ENCODE results near the gene GALNT17. TPM values are rescaled to one million over a fixed set of nuclear protein-coding genes. Genes with fewer than 3 reads are reported as not detected.

The GALNT17 gene
- total RNA-seq, 1 experiment from 2014 or later = not detected

- no peak for DNase-seq (ENCODE audit: low spot score)
Observed at GRCh38 chr7:71402684-71403083, 270.7 kb downstream of the GALNT17 start.

DNA sequence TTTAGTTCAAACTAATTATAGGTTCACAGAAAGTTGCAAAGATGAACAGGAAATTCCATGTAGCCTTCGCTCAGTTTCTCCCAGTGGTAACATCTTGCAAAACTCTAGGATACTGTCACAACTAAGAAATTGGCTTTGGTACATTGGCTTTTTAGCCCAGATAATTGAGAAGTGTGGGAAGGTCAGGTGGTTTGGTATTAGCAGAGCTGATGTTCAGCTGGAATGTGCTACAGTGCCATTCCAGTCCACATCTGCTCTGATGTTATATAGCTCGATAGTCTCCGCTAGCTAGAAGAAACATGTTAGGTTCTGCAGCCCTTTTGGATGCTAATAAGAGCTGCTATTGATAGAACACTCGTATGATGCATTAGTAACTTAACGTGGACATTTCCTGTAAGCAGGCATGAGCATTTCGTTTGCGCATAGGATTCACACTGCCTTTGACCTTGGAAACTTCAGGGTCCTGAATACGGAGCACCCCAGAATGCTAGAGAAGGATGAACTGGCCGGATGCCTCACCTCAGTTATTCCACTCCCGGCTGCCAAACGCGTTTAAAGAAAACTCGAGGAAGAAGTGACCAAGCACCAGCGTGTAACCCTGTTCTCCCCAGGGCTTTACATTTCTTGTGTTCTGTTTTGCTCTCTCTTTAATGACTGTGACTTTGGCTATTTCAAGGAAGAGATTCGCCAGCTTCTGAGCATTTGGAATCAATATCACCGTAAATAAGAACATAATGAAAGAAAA lies 271.4 kb downstream of the GALNT17 start:
- no peak for DNase-seq (ENCODE audit: low spot score)

DNA sequence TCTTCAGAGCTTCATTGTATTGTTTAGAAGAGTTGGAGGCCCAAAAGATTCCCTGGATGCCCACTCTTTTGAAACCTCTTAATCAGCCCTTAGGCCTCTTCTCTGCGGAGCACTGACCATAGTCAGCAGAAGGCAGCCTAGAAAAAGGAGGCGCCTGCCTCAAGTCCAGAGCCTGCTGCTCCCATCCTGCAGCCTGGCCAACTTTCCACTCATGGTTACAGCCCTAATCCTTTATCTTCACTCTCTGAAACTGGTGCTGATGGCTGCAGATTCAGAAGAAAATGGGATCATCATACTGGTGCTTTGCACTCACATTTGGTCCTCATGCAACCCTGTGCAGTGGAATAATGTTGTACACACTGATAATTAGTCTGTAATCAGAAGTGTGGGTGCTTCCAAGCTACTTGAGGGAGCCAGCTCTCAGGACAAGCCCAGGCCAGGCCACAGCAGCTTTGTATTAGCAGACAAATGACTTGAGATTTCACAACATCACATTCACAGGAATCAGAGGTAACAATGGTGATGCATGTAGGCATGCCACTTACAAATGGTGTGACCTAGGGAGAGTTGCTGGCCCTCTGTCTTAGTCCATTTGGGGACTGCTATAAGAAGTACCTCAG lies 272.9 kb downstream of the GALNT17 start:
- DNase-seq (ENCODE audit: low spot score) = no peak

GRCh38 chr7:71408271-71408670 lies 276.3 kb downstream of the GALNT17 start:
- DNase-seq (ENCODE audit: low spot score) = no peak

DNA sequence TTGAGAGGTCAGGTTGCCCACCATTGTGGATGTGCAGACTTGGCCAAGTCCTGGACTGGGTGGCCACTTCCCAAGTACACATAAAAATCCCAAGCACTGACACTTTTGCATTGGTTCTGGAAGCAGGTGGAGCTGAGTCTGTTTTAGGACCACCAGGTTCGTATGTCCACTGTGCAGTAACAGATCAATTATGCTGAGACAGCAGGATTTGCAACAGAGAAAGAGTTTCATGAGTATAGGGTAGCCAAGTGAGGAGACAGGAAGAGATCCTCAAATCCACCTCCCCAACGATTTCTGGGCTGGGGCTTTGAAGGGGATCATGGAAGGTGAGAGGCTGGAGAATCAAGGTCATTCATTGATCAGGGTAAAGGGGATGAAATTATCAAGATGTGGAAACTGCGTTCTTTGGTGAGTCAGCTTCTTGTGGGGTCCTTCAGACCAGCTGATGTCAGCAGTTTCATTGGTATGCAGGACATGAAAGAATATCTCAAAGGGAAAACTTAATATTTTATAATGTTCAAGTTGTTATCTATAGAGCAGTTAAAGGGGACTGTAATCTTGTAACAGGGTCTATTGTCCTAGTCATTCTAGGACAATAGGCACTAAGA lies 277.7 kb downstream of the GALNT17 start:
- DNase-seq (ENCODE audit: low spot score) = no peak

- no peak for DNase-seq (ENCODE audit: low spot score)
Observed at GRCh38 chr7:71411475-71411874, 279.5 kb downstream of the GALNT17 start.

DNA sequence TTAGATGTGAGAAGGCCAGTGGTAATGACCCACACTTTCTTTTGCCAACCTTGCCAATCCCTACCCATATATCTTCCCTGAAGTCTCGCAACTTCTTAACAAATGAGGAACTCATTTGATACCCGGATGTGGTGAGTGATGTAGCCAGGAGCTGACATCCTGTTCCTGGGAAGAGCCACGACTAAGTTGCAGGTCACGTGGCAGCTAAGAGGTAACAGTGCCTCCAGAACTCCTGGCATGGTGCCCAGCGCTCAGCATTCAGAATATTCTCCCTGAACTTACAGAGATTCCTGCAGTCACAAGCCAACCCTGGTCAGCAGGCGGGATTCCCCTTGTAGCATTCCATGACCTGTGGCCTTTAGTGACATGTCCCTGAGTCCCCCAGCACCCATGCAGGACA lies 282.5 kb downstream of the GALNT17 start:
- no peak for DNase-seq (ENCODE audit: low spot score)

DNA sequence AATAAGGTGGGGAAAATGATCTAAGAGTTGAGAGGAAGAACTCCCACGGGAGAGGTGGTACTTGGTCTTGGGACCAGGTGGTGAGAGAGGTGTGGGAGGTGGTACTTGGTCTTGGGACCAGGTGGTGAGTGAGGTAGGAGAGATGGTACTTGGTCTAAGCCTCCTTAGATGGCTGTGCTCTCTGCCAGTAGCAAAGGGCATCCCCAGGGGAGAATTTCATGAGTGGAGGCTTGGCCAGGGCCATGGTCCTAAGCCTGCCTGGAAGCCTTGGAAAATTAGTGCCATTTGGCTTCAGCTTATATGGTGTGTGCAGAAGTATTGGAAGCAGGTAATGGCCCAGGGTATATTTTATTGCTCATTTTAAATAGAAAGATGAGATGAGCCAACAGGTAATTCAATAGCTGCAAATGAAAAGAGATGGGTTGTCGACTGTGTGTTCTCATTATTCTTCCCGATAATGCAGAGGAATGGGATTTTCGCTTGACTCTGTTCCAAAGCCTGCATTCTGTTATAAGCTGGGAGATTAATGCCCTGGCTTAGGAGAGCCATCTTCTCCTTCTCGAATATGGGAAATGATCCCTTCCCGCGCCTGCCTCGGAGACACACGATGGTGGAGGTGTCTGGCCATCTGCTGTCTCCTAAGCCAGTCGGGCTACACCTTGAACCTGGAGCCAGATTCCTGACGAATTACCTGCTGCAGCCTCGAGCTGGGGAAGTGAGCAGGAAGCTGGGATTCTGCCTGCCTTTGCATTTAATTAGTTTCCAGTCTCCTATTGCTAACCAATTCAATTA lies 287.8 kb downstream of the GALNT17 start:
- no peak for DNase-seq (ENCODE audit: low spot score)

- DNase-seq (ENCODE audit: low spot score) = no peak
Observed at GRCh38 chr7:71422104-71422503, 290.2 kb downstream of the GALNT17 start.

GRCh38 chr7:71424166-71425035 lies 292.5 kb downstream of the GALNT17 start:
- DNase-seq (ENCODE audit: low spot score) = no peak

GRCh38 chr7:71429083-71429482 lies 297.1 kb downstream of the GALNT17 start:
- no peak for DNase-seq (ENCODE audit: low spot score)

DNA sequence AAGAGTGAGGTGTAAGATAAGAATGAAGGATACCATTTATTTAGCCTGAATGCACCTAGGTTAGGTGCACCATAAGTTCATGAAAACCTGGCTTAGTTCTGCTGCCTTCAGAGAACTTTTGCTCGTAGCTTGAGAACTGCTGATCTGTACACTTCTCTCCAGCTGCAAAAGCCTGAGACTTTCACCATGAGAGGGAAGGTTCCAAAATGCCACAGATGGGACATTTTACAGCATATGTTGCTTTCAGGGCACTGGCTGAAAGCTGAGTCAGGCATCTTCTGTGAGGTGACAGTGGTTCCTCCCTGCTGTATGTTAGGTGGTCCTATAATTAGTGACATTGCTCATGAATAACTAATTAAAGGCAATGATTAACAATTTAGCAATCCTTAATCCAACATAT lies 298.3 kb downstream of the GALNT17 start:
- no peak for DNase-seq (ENCODE audit: low spot score)

DNA sequence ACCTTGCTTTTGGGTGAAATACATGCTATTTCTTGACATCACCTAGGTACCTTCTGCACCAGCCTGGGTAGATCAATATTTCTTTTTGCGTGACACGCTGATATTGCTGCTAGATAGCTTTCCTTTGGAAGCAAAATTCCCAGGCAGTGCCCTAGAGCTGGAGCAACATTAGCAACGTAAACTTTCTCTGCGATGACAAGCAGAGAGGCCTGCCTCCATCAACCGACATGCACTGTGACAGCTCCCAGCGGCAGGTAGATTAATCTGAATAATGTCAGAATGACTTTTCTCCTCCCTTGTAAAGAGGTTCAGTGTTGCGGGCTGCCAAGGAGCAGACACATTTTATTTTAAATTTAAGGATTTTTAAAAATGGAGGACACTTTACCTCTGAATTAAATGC lies 307.4 kb downstream of the GALNT17 start:
- DNase-seq (ENCODE audit: low spot score) = no peak

DNA sequence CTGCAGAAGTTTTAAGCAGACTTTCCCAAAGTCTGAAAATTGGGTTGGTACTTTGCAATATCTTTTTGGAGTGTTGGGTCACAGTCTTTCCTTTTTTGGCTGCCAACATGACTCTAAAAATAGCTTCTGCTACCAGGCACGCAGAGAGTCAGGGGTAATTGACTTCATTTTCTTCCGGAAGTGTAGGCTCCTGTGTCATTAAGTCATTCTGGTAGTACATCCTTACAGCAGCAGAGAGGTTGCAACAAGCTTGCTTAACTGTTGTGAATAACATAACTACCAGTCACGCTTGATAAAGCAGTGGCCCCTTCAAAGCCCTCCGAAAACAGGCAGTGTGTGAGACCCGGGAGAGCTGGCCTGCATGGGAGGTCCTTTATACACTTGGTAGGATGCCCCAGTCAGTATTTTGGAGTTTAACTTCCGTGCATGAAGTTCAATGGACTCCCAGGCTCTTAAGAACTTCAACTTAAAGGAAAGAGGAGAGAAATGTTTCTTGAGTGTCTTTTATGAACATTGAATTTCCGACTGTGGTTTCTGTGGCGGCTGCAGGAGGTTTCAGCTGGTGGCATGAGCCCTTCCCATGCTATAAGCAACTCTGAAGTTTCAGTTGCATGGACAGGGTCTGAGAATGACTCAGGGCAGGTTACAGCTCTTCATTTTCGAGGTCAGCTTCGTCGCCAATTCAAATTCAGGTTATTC lies 310.7 kb downstream of the GALNT17 start:
- no peak for DNase-seq (ENCODE audit: low spot score)

DNA sequence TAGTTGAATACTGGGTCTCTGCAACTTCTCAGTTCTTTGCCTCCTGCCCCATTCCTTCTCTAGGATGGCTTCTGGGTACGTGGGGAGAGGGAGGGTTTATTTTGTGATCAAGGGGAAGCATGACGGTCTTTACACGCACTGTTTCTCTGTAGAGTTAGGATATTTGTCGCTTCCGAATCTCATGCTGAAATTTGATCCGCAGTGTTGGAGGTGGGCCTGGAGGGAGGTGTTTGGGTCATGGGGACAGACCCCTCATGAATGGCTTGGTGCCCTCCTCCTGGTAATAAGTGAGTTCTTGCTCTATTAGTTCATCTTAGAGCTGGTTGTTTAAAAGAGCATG lies 311.2 kb downstream of the GALNT17 start:
- no peak for DNase-seq (ENCODE audit: low spot score)

- DNase-seq (ENCODE audit: low spot score) = no peak
Observed at GRCh38 chr7:71444130-71444529, 312.2 kb downstream of the GALNT17 start.

GRCh38 chr7:71453630-71454029 lies 321.7 kb downstream of the GALNT17 start:
- DNase-seq (ENCODE audit: low spot score) = no peak

DNA sequence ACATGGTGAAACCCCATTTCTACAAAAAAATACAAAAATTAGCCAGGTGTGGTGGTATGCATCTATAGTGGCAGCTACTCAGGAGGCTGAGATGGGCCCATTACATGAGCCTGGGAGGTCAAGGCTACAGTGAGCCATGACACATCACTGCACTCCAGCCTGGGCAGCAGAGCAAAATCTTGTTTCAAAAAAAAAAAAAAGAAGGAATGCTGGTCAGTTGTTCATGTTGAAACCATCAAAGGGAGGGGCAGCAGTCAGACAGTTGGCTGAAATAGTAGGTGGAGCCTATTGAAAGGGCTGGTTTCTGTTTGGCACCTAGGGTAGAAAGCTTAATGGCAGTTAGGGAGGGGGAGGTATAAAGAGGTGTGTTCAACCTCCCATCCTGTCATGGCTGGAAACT lies 323.0 kb downstream of the GALNT17 start:
- DNase-seq (ENCODE audit: low spot score) = no peak

- DNase-seq (ENCODE audit: low spot score) = no peak
Observed at GRCh38 chr7:71457021-71457420, 325.1 kb downstream of the GALNT17 start.

DNA sequence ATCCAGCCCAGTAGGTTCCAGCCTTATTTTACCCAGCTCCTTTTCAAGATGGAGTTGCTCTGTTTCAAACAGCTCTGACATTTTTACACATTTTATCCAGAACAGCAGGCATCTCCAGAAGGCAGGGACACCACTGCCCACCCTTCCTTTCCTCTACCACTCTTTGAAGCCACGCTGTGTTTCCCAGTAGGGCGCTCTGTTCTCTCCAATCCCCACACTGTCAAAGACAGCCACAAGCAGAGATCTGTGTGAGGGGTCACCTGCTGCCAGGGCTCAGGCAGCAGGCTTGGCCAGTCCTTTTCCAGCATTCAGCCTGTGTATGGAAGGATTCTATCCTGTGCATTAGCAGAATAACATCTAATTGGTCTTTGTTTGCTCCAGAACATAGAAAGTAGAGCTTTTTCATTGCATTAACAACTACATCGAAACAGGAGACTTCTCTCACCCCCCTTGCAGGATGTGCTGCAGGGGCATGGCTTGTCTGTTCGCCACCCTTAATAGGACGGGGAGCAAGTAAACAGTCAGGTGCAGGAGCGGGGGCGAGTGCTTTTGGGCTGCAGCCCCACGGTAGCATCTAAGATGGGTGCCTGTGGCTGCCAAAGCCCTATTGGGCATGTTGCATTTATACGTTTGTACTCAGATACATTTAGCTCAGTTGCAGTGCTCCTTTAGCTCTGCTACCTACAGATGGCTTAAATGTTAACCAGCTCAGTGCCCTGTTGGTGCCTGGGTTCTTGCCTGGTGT lies 326.1 kb downstream of the GALNT17 start:
- DNase-seq (ENCODE audit: low spot score) = no peak
